ENCODE results near the gene ADAMTS1.

The ADAMTS1 gene

GRCh38 chr21:26812173-26812572 is 33.0 kb downstream of the ADAMTS1 start:
- DNase-seq (ENCODE audit: low spot score), result no peak

GRCh38 chr21:26811482-26811881 is 33.7 kb downstream of the ADAMTS1 start:
- no peak for DNase-seq (ENCODE audit: low spot score)

GRCh38 chr21:26810676-26811415 is 34.4 kb downstream of the ADAMTS1 start:
- DNase-seq (ENCODE audit: low spot score), result no peak

- DNase-seq (ENCODE audit: low spot score), result no peak
These were observed 34.9 kb downstream of the ADAMTS1 start for GRCh38 chr21:26810266-26810665.

GRCh38 chr21:26809745-26810144 is 35.5 kb downstream of the ADAMTS1 start:
- no peak for DNase-seq (ENCODE audit: low spot score)

- no peak for DNase-seq (ENCODE audit: low spot score)
These were observed 38.4 kb downstream of the ADAMTS1 start for GRCh38 chr21:26806801-26807295.

- DNase-seq (ENCODE audit: low spot score), result no peak
These were observed 40.2 kb downstream of the ADAMTS1 start for GRCh38 chr21:26804895-26805609.

GRCh38 chr21:26801498-26801897 is 43.7 kb downstream of the ADAMTS1 start:
- no peak for DNase-seq (ENCODE audit: low spot score)

- DNase-seq (ENCODE audit: low spot score), result no peak
These were observed 44.2 kb downstream of the ADAMTS1 start for GRCh38 chr21:26800970-26801431.

- no peak for DNase-seq (ENCODE audit: low spot score)
These were observed 44.8 kb downstream of the ADAMTS1 start for GRCh38 chr21:26800455-26800854.

GRCh38 chr21:26800001-26800400 is 45.2 kb downstream of the ADAMTS1 start:
- no peak for DNase-seq (ENCODE audit: low spot score)

GRCh38 chr21:26798856-26799751 is 46.1 kb downstream of the ADAMTS1 start:
- no peak for DNase-seq (ENCODE audit: low spot score)

- no peak for DNase-seq (ENCODE audit: low spot score)
These were observed 47.2 kb downstream of the ADAMTS1 start for GRCh38 chr21:26797878-26798456.

- DNase-seq (ENCODE audit: low spot score), result no peak
These were observed 49.3 kb downstream of the ADAMTS1 start for GRCh38 chr21:26795866-26796329.

- no peak for DNase-seq (ENCODE audit: low spot score)
These were observed 49.8 kb downstream of the ADAMTS1 start for GRCh38 chr21:26795412-26795805.

GRCh38 chr21:26794597-26795411 is 50.4 kb downstream of the ADAMTS1 start:
- no peak for DNase-seq (ENCODE audit: low spot score)

GRCh38 chr21:26790296-26790695 is 54.9 kb downstream of the ADAMTS1 start:
- no peak for DNase-seq (ENCODE audit: low spot score)

- DNase-seq (ENCODE audit: low spot score), result no peak
These were observed 56.4 kb downstream of the ADAMTS1 start for GRCh38 chr21:26788790-26789189.
